ENCODE results near the gene PRR22. TPM values are rescaled to one million over a fixed set of nuclear protein-coding genes. Genes with fewer than 3 reads are reported as not detected.

PRR22 gene
- total and polyA plus RNA-seq, 9 of the 15 experiments (the other 6 are each of a cell fraction or from before 2014, with no cell fraction given), result 0.03 to 12.0 (median 2.0) TPM; not detected in 1

DNA sequence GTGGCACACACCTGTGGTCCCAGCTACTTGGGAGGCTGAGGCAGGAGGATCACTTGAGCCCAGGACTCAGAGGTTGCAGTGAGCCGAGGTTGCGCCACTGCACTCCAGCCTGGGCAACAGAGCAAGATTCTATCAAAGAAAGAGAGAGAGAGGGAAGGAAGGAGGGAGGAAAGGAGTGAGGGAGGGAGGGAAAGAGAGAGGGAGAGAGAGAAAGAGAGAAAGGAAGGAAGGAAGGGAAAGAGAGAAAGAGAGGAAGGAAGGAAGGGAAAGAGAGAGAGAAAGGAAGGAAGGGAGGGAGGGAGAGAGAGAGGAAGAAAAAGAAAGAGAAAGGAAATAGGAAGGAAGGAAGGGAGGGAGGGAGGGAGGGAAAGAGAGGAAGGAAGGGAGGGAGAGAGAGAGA lies 32.7 kb upstream of the PRR22 start:
- no peak overlapping the region for H3K9ac ChIP-seq (ENCODE audit: insufficient read depth in 1 of 2, low read depth in 2 of 2, low read length in 2 of 2)
- POLR2A ChIA-PET, result no interaction called here
- no peaks in the 10 kb centered on the region for H4K20me1 ChIP-seq (replicated peaks; ENCODE audit: control insufficient read depth, insufficient read depth, low read length)
- no peaks in the 10 kb centered on the region for H3K27me3 ChIP-seq (ENCODE audit: control insufficient read depth in 2 of 2, insufficient read depth in 2 of 2, low read length in 2 of 2)
- no peaks in the 10 kb centered on the region for H3K36me3 ChIP-seq (ENCODE audit: control insufficient read depth, insufficient read depth, low read length)
- intact Hi-C loops (cut with micrococcal nuclease), result no loop called here
- H2AFZ ChIP-seq (ENCODE audit: low read depth, low read length), result no peak overlapping the region
- DNase-seq (ENCODE audit: extremely low read depth in 1 of 4, low spot score in 3 of 4), result no peak
- H3K4me2 ChIP-seq (ENCODE audit: insufficient read depth, low read length), result no peak overlapping the region
- H3K4me3 ChIP-seq, result no peak overlapping the region
- no peak for ATAC-seq
- in situ Hi-C loops (cut with MboI), result no loop called here
- CTCF ChIA-PET (ENCODE audit: low intra/inter-chr PET ratio), result no interaction called here
- FAIRE-seq, result no peak
- WGBS (ENCODE audit: insufficient coverage, low coverage, missing lambda C conversion rate), result 21% methylated on average over 2 of the region's 2 CpGs
- H3K79me2 ChIP-seq (ENCODE audit: control insufficient read depth, insufficient read depth, low read length), result no peaks in the 10 kb centered on the region
- H3K9me1 ChIP-seq (ENCODE audit: control insufficient read depth, insufficient read depth, low read length), result no peaks in the 10 kb centered on the region
- H3K27ac ChIP-seq (ENCODE audit: extremely low read depth, low read depth, low read length), result no peak overlapping the region
- no peaks in the 10 kb centered on the region for H3K9me3 ChIP-seq (replicated peaks; ENCODE audit: control insufficient read depth, insufficient read depth, low read depth, low read length)
- peaks cover 0 to 7% of the 10 kb centered on the region in 2 experiments; a peak in 2 of 5 replicates for H3K4me1 ChIP-seq (replicated peaks in 1 of 2; ENCODE audit: control insufficient read depth in 2 of 2, insufficient read depth in 2 of 2, low read length in 2 of 2)
- BruUV-seq (replicated peaks), result no TSS peak
- TF ChIP-seq KAT2B (IDR thresholded peaks at IDR 0.05; ENCODE audit: low read depth, low read length) (no peak), HIVEP1 (CRISPR knock-in tag; IDR thresholded peaks at IDR 0.05) (no peak), ARID2 (IDR thresholded peaks at IDR 0.05) (no peak), MTA1 (IDR thresholded peaks at IDR 0.05; ENCODE audit: borderline replicate concordance) (peak; percentile 59; the same call in 1 of the 2 replicates), ZNF512 (tag; IDR thresholded peaks at IDR 0.05) (peak; percentile 78), ZNF274 (IDR thresholded peaks at IDR 0.05; ENCODE audit: borderline replicate concordance, low read depth, low read length) (no peak), ZNF121 (CRISPR knock-in tag; conservative IDR thresholded peaks at IDR 0.05) (peak; percentile 73), RBM25 (IDR thresholded peaks at IDR 0.05; ENCODE audit: low read depth, low read length, severe bottlenecking) (no peak), PHTF2 (CRISPR knock-in tag; IDR thresholded peaks at IDR 0.05) (no peak), SIX5 (IDR thresholded peaks at IDR 0.05; ENCODE audit: borderline replicate concordance in 1 of 2, insufficient read depth in 1 of 2, low read depth in 1 of 2, low read length in 2 of 2) (no peak), PTTG1 (tag; IDR thresholded peaks at IDR 0.05; ENCODE audit: low read depth) (no peak), ZNF436 (CRISPR knock-in tag; IDR thresholded peaks at IDR 0.05) (no peak), ZNF143 (CRISPR knock-in tag; IDR thresholded peaks at IDR 0.05) (no peak), ZNF431 (CRISPR knock-in tag; IDR thresholded peaks at IDR 0.05) (no peak), ZBTB7A (IDR thresholded peaks at IDR 0.05; ENCODE audit: borderline replicate concordance, control insufficient read depth, low read depth, low read length) (no peak), KDM1A (IDR thresholded peaks at IDR 0.05) (no peak), CEBPB (tag; IDR thresholded peaks at IDR 0.05) (0 out of 2 replicates have a peak, but pooled peaks have one; percentile 39), ZNF408 (CRISPR knock-in tag; IDR thresholded peaks at IDR 0.05; ENCODE audit: low read depth) (no peak)
- TF ChIP-seq, protein P1, sequence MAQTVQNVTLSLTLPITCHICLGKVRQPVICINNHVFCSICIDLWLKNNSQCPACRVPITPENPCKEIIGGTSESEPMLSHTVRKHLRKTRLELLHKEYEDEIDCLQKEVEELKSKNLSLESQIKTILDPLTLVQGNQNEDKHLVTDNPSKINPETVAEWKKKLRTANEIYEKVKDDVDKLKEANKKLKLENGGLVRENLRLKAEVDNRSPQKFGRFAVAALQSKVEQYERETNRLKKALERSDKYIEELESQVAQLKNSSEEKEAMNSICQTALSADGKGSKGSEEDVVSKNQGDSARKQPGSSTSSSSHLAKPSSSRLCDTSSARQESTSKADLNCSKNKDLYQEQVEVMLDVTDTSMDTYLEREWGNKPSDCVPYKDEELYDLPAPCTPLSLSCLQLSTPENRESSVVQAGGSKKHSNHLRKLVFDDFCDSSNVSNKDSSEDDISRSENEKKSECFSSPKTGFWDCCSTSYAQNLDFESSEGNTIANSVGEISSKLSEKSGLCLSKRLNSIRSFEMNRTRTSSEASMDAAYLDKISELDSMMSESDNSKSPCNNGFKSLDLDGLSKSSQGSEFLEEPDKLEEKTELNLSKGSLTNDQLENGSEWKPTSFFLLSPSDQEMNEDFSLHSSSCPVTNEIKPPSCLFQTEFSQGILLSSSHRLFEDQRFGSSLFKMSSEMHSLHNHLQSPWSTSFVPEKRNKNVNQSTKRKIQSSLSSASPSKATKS (CRISPR knock-in tag; IDR thresholded peaks at IDR 0.05), result no peak

Data from K562 (cell line).